CD14-positive monocyte (primary cell): Measurements from ENCODE around the gene PIP5K1A. TPM values are rescaled to one million over a fixed set of nuclear protein-coding genes. Genes with fewer than 3 reads are reported as not detected.

Experiments
- DNase-seq, 3 donors: peaks; one replicate each; pipeline ENCODE4 v3.0.0-alpha.2; 2011 to 2022
- H2AFZ ChIP-seq: 2 replicates; pipeline ENCODE4 v1.6.0; 2012; ENCODE audit warnings: mild to moderate bottlenecking, low read depth, low read length, inconsistent platforms; ENCODE audit not compliant: insufficient read depth, poor library complexity, severe bottlenecking
- H3K27ac ChIP-seq, 2 donors: 1 replicate in 1 of 2; 2 replicates in 1 of 2; pipeline ENCODE4 v1.5.1; 2012 to 2013; ENCODE audit warnings: low read length in 2 of 2, control low read depth in 1 of 2, inconsistent platforms in 1 of 2, low read depth in 1 of 2, mild to moderate bottlenecking in 1 of 2
- H3K27me3 ChIP-seq, 2 donors: one replicate each; pipeline versions ENCODE4 v1.6.0 to v1.6.1; 2011 to 2013; ENCODE audit warnings: low read length in 2 of 2; ENCODE audit not compliant: control insufficient read depth in 2 of 2, insufficient read depth in 2 of 2
- H3K36me3 ChIP-seq, 2 donors: replicated peaks in 1 of 2; 1 replicate in 1 of 2; 2 replicates in 1 of 2; pipeline versions ENCODE4 v1.5.1 to v1.6.1; 2012 to 2013; ENCODE audit warnings: low read length in 2 of 2, control low read depth in 1 of 2, inconsistent platforms in 1 of 2, mild to moderate bottlenecking in 1 of 2; ENCODE audit not compliant: insufficient read depth in 2 of 2, control insufficient read depth in 1 of 2
- H3K4me1 ChIP-seq, 2 donors: 1 replicate in 1 of 2; 2 replicates in 1 of 2; pipeline versions ENCODE4 v1.5.1 to v1.6.1; 2012 to 2013; ENCODE audit warnings: low read length in 2 of 2, control low read depth in 1 of 2, inconsistent platforms in 1 of 2, mild to moderate bottlenecking in 1 of 2, moderate library complexity in 1 of 2; ENCODE audit not compliant: insufficient read depth in 2 of 2, control insufficient read depth in 1 of 2
- H3K4me2 ChIP-seq: replicated peaks from 2 replicates; pipeline ENCODE3; 2012; ENCODE audit warnings: low read length, moderate library complexity, mild to moderate bottlenecking; ENCODE audit not compliant: poor library complexity, severe bottlenecking; ENCODE audit errors: extremely low read depth
- H3K4me3 ChIP-seq, 3 experiments: fragments of 200-600 bp in 1 of 3; sonication (generic) in 1 of 3; replicated peaks in 1 of 3; 1 replicate in 2 of 3; 2 replicates in 1 of 3; pipeline ENCODE4 v1.5.1; 2011 to 2013; ENCODE audit warnings: low read length in 3 of 3, mild to moderate bottlenecking in 3 of 3, control low read depth in 2 of 3, low read depth in 2 of 3, inconsistent platforms in 1 of 3, moderate library complexity in 1 of 3
- H3K79me2 ChIP-seq: 2 replicates; pipeline ENCODE4 v1.6.0; 2012; ENCODE audit warnings: mild to moderate bottlenecking, control low read depth, inconsistent platforms, low read length, moderate library complexity; ENCODE audit not compliant: insufficient read depth
- H3K9ac ChIP-seq: 2 replicates; pipeline ENCODE4 v1.6.0; 2017; ENCODE audit warnings: low read length, mild to moderate bottlenecking; ENCODE audit not compliant: insufficient read depth, poor library complexity, severe bottlenecking
- H3K9me3 ChIP-seq, 2 donors: replicated peaks in 1 of 2; 1 replicate in 1 of 2; 2 replicates in 1 of 2; pipeline versions ENCODE4 v1.5.1 to v1.6.1; 2012 to 2013; ENCODE audit warnings: low read length in 2 of 2, control low read depth in 1 of 2; ENCODE audit not compliant: control insufficient read depth in 1 of 2, insufficient read depth in 1 of 2
- H4K20me1 ChIP-seq: 2 replicates; pipeline ENCODE4 v1.6.0; 2012; ENCODE audit warnings: mild to moderate bottlenecking, low read length, control low read depth, moderate library complexity; ENCODE audit not compliant: insufficient read depth
- H3K27ac Mint-ChIP-seq, 7 donors: one replicate each; pipeline ENCODE4 v1.8.0; 2020; ENCODE audit warnings: mild to moderate bottlenecking in 7 of 7, mixed read lengths in 7 of 7, moderate library complexity in 6 of 7, inconsistent platforms in 2 of 7
- H3K27me3 Mint-ChIP-seq, 3 donors: one replicate each; pipeline ENCODE4 v1.8.0; 2021 to 2022; ENCODE audit warnings: low read depth in 3 of 3, mild to moderate bottlenecking in 3 of 3, mixed read lengths in 3 of 3, moderate library complexity in 3 of 3, inconsistent platforms in 1 of 3
- H3K36me3 Mint-ChIP-seq, 2 donors: one replicate each; pipeline ENCODE4 v1.8.0; 2020; ENCODE audit warnings: mixed read lengths in 2 of 2, inconsistent platforms in 1 of 2, mild to moderate bottlenecking in 1 of 2
- H3K4me1 Mint-ChIP-seq: one replicate; pipeline ENCODE4 v1.8.0; 2020; ENCODE audit warnings: mild to moderate bottlenecking, mixed read lengths
- H3K4me3 Mint-ChIP-seq, 2 donors: one replicate each; pipeline ENCODE4 v1.8.0; 2020; ENCODE audit warnings: mild to moderate bottlenecking in 2 of 2, mixed read lengths in 2 of 2, moderate library complexity in 1 of 2
- H3K9me3 Mint-ChIP-seq, 7 donors: one replicate each; pipeline ENCODE4 v1.8.0; 2020 to 2022; ENCODE audit warnings: mixed read lengths in 7 of 7, mild to moderate bottlenecking in 6 of 7, moderate library complexity in 6 of 7, inconsistent platforms in 2 of 7
- WGBS: methylation state at CpG from one replicate; pipeline ENCODE4 v1.1.5; 2013; ENCODE audit warnings: missing lambda C conversion rate; ENCODE audit not compliant: insufficient coverage; 5-methylcytosine and 5-hydroxymethylcytosine counted together
- intact Hi-C, 2 donors: fragments of 100-400 bp; cut with micrococcal nuclease; formaldehyde crosslinking; loops; one replicate each; pipeline versions ENCODE4 v1.15.0 to v1.15.1; 2023
- polyA plus RNA-seq, 3 donors: library from polyadenylated mRNA; depleted of rRNA in 1 of 3; unstranded in 2 of 3; stranded (reverse) in 1 of 3; fragments of 300-500 nt in 2 of 3; fragments of >200 nt in 1 of 3; fragmentation: Illumina TruSeq in 2 of 3; gene quantifications; 1 replicate in 2 of 3; 2 replicates in 1 of 3; pipeline ENCODE4 v1.2.3, GENCODE V29; 2012 to 2021
- TF ChIP-seq, protein P1 (sequence below): fragments of 200-600 bp; IDR thresholded peaks from one replicate; pipeline ENCODE4 v1.8.0; 2022; ENCODE audit warnings: antibody characterized with exemption, mild to moderate bottlenecking

PIP5K1A gene
- polyA plus RNA-seq, 3 donors: 10.8 to 47.7 (median 11.7) TPM

DNA sequence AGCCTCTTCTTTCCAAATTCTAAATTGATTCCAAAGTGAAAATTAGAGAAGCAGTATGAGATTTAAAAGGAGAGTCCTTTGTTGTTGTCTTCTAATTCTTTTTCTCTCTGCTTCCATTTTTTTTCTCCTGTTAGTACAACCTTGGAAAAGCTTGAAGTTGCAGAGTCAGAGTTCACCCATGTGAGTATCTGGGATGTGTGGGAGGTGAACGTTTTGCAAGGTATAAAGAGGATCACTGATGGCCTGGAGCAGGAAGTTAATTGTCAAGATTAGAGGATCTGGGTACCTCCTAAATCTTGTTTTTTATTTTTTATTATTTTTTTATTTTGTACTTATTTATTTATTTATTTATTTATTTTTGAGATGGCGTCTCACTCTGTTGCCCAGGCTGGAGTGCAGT lies 48.4 kb downstream of the PIP5K1A start:
- H3K36me3 Mint-ChIP-seq: peaks cover 68 to 84% of the 10 kb centered on the region in 2 donors
- Histone ChIP-seq H3K9me3 (no peaks in the 10 kb centered on the region), H3K27me3 (no peaks in the 10 kb centered on the region), H3K4me2 (no peak overlapping the region), H3K9ac (no peak overlapping the region), H3K36me3 (peaks cover 71 to 86% of the 10 kb centered on the region in 2 donors), H3K27ac (no peak overlapping the region), H2AFZ (no peak overlapping the region), H3K79me2 (no peaks in the 10 kb centered on the region), H3K4me3 (no peak overlapping the region), H4K20me1 (no peaks in the 10 kb centered on the region), H3K4me1 (no peaks in the 10 kb centered on the region)
- WGBS: 100% methylated on average over 1 of the region's 2 CpGs
- H3K4me1 Mint-ChIP-seq: no peaks in the 10 kb centered on the region
- peak overlapping the region in 1 of 7 donors; percentile 32 for H3K27ac Mint-ChIP-seq
- no peak overlapping the region for H3K4me3 Mint-ChIP-seq
- H3K27me3 Mint-ChIP-seq: no peaks in the 10 kb centered on the region
- TF ChIP-seq, protein P1, sequence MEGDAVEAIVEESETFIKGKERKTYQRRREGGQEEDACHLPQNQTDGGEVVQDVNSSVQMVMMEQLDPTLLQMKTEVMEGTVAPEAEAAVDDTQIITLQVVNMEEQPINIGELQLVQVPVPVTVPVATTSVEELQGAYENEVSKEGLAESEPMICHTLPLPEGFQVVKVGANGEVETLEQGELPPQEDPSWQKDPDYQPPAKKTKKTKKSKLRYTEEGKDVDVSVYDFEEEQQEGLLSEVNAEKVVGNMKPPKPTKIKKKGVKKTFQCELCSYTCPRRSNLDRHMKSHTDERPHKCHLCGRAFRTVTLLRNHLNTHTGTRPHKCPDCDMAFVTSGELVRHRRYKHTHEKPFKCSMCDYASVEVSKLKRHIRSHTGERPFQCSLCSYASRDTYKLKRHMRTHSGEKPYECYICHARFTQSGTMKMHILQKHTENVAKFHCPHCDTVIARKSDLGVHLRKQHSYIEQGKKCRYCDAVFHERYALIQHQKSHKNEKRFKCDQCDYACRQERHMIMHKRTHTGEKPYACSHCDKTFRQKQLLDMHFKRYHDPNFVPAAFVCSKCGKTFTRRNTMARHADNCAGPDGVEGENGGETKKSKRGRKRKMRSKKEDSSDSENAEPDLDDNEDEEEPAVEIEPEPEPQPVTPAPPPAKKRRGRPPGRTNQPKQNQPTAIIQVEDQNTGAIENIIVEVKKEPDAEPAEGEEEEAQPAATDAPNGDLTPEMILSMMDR: no peak
- no peak for DNase-seq
- intact Hi-C loops: no loop called here
- H3K9me3 Mint-ChIP-seq: peaks cover 0 to 2% (median 0%) of the 10 kb centered on the region in 7 donors

DNA sequence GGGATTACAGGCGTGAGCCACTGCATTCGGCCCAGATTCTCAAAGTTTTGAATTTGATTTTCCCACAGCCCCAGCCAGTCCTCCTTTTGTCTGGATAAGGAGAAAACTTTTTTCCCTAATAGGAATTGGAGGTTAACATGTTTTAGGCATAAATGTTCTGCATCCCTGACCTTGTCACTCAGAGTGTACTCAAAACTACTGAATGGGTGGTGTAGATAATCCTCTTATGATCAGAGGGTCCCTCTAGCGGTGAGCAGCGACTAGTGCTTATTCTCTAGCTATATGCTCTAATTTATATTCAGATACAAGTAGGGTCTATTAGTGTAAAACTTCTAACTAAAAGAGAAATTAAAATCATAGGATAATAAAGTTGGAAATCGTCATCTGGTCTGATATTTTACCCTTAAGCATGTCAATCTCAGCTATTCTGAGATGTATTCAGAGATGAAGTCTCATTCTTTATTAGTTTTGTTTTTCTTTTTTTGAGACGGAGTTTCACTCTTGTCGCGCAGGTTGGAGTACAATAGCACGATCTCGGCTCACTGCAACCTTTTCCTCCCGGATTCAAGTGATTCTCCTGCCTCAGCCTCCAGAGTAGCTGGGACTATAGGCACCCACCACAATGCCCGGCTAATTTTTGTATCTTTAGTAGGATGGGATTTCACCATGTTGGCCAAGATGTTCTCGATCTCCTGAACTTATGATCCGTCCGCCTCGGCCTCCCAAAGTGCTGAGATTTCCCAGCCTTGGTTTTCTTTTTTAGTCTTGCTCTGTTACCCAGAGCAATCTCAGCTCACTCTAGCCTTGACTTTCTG lies 53.5 kb downstream of the PIP5K1A start:
- intact Hi-C loops: loop anchor here in 1 of 2 donors (5.0 kb wide), 1 partner anchor 55 kb away; the partner anchor contains the start of gene PIP5K1A
- Mint-ChIP-seq H3K27ac (peak overlapping the region in 3 of 7 donors; percentile 25 to 69 (median 28)), H3K4me1 (peaks cover 20% of the 10 kb centered on the region), H3K4me3 (no peak overlapping the region), H3K36me3 (peaks cover 26 to 36% of the 10 kb centered on the region in 2 donors), H3K9me3 (no peaks in the 10 kb centered on the region), H3K27me3 (no peaks in the 10 kb centered on the region)
- H3K27me3 ChIP-seq: no peaks in the 10 kb centered on the region
- TF ChIP-seq, protein P1: peak; percentile 89
- H3K4me1 ChIP-seq: peaks cover 9 to 10% of the 10 kb centered on the region in 2 donors
- H3K79me2 ChIP-seq: peaks cover 23% of the 10 kb centered on the region
- no peak overlapping the region for H3K27ac ChIP-seq
- H3K36me3 ChIP-seq: peaks cover 22 to 35% of the 10 kb centered on the region in 2 donors
- WGBS: 71% methylated on average over 4 of the region's 16 CpGs
- H2AFZ ChIP-seq: no peak overlapping the region
- H4K20me1 ChIP-seq: no peaks in the 10 kb centered on the region
- no peak overlapping the region for H3K4me2 ChIP-seq
- H3K4me3 ChIP-seq: no peak overlapping the region
- H3K9ac ChIP-seq: no peak overlapping the region
- peak; percentile 59 to 78 (median 76) for DNase-seq
- H3K9me3 ChIP-seq: no peaks in the 10 kb centered on the region
